Tibial nerve (tissue), 4 donors: ENCODE results near the gene GARS1. TPM values are rescaled to one million over a fixed set of nuclear protein-coding genes. Genes with fewer than 3 reads are reported as not detected.

Experiments used
- DNase-seq, 2 donors: peaks; one replicate each; pipeline ENCODE4 v3.0.0-alpha.2; 2019; ENCODE audit warnings: low spot score in 2 of 2
- H3K27ac ChIP-seq, 4 donors: fragments of 200-600 bp; sonication (generic) in 3 of 4; one replicate each; pipeline ENCODE4 v1.5.1; 2017 to 2019; ENCODE audit warnings: mild to moderate bottlenecking in 1 of 4
- H3K27me3 ChIP-seq, 2 donors: fragments of 200-600 bp; sonication (generic) in 1 of 2; one replicate each; pipeline versions ENCODE4 v1.5.1 to v1.6.0; 2017 to 2019
- H3K36me3 ChIP-seq, 3 donors: fragments of 200-600 bp; sonication (generic); one replicate each; pipeline ENCODE4 v1.5.1; 2018 to 2019
- H3K4me1 ChIP-seq, 4 donors: fragments of 200-600 bp; sonication (generic) in 3 of 4; one replicate each; pipeline ENCODE4 v1.5.1; 2017 to 2019
- H3K4me3 ChIP-seq, 4 donors: fragments of 200-600 bp; sonication (generic) in 3 of 4; one replicate each; pipeline ENCODE4 v1.5.1; 2017 to 2019; ENCODE audit warnings: mild to moderate bottlenecking in 1 of 4, moderate library complexity in 1 of 4
- H3K9me3 ChIP-seq, 4 donors: fragments of 200-600 bp; sonication (generic) in 3 of 4; one replicate each; pipeline ENCODE4 v1.5.1; 2017 to 2019
- EP300 ChIP-seq, 2 donors: sonication (generic); formaldehyde crosslinking; IDR thresholded peaks; one replicate each; pipeline ENCODE4 v1.6.1; 2017; ENCODE audit warnings: antibody characterized with exemption in 2 of 2, mild to moderate bottlenecking in 1 of 2
- POLR2A ChIP-seq, 2 donors: fragments of 450-650 bp; IDR thresholded peaks; one replicate each; pipeline ENCODE4 v1.6.1; 2017; ENCODE audit warnings: antibody characterized with exemption in 2 of 2, mild to moderate bottlenecking in 2 of 2, moderate library complexity in 2 of 2
- WGBS, 2 donors: methylation state at CpG; one replicate each; pipeline ENCODE4 v1.1.5; 2018; 5-methylcytosine and 5-hydroxymethylcytosine counted together
- total RNA-seq, 4 donors: library from RNA; depleted of rRNA; stranded (reverse); fragments of >200 nt; gene quantifications; one replicate each; pipeline ENCODE4 v1.1.0, GENCODE V29; 2016
- TF ChIP-seq, protein P1 (sequence below), 5 experiments: fragments of 200-600 bp in 3 of 5; fragments of 450-650 bp in 2 of 5; sonication (generic) in 3 of 5; IDR thresholded peaks; one replicate each; pipeline ENCODE4 v1.5.1; 2016 to 2019; ENCODE audit warnings: antibody characterized with exemption in 5 of 5, mild to moderate bottlenecking in 3 of 5, moderate library complexity in 2 of 5

GARS1 gene
- total RNA-seq, 4 donors from 2014 or later: 36.9 to 61.1 (median 55.9) TPM

DNA sequence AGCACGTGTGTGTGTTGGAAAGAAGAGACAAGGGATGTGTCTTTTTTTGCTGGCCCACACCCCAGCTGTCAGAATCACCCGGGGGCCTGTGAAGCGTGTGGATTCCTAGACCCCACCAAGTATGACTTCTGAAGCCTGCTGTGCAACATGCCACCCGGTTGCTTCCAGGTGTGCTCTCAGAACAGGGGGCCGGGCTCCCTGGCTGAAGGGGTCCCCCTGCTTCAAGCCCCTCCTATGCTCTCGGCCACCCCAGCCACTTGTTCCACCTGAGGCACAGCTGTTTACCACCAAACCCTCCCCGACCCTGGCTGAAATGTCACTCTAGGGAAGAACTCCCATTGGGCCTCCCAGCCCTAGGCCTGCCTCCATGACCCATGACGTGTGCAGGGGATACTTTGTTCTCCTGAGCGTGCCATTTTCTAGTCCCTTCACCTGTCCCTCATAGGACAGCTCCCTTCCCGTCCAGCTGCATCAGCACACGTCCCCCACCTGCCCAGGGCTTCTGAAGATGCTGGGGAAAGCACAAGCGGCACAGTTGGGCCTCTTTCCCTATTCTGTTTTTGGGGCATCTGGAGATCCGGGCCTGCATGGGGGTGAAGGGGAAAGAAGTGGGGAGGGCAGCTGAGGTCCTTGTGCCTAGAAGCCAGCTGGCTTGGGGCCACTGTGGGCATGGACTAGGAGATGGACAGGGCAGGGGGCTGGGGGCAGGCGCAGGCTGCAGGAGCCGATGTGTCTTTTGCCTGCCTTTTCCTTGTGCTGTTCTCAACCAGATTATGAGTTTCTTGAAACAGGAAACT lies 54.3 kb downstream of the GARS1 start:
- no peak for DNase-seq
- WGBS, 2 donors: 84 to 88% methylated on average over 15 of the region's 15 CpGs

DNA sequence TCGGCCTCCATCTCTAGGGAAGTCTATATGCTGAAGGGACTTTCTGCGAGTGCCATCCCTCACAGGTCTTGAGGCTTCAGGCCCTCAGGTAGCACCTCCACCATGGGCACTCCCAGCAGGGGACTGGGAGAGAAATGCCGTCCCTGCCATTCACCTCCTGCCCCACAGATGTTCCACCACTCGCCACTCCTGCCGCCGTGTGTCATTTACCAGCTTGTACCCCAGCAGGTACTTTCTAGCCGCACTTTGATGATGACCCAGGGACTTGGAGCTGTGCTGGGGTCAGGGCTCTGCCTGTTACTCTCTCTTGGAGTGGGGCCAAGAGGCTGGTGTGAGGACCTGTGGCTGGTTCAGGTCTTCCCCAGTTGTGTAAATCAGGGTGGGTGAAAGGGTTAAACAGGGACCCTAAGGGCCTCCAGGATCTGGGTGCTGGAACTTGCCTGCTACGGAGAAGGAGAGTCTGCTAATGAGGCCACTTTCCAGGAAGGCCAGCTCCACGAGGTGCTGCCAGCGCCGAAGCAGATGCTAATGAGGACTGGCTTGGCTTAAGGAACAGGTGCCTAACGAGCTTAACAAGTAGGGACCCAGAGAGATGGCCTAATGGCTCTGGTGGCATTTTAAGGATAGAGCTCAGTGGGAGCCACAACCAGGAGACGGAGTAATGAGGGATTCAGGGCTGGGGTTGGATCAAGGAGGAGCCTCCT lies 55.2 kb downstream of the GARS1 start:
- no peak for DNase-seq
- 73 to 80% methylated on average over 13 of the region's 13 CpGs for WGBS, 2 donors
- no peaks in the 10 kb centered on the region for H3K9me3 ChIP-seq
- peaks cover 0 to 15% (median 0%) of the 10 kb centered on the region in 3 donors for H3K36me3 ChIP-seq
- no peaks in the 10 kb centered on the region for H3K27me3 ChIP-seq
- no peak overlapping the region for H3K4me3 ChIP-seq
- H3K27ac ChIP-seq: no peak overlapping the region
- TF ChIP-seq, protein P1, sequence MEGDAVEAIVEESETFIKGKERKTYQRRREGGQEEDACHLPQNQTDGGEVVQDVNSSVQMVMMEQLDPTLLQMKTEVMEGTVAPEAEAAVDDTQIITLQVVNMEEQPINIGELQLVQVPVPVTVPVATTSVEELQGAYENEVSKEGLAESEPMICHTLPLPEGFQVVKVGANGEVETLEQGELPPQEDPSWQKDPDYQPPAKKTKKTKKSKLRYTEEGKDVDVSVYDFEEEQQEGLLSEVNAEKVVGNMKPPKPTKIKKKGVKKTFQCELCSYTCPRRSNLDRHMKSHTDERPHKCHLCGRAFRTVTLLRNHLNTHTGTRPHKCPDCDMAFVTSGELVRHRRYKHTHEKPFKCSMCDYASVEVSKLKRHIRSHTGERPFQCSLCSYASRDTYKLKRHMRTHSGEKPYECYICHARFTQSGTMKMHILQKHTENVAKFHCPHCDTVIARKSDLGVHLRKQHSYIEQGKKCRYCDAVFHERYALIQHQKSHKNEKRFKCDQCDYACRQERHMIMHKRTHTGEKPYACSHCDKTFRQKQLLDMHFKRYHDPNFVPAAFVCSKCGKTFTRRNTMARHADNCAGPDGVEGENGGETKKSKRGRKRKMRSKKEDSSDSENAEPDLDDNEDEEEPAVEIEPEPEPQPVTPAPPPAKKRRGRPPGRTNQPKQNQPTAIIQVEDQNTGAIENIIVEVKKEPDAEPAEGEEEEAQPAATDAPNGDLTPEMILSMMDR (IDR thresholded peaks at IDR 0.05): no peak
- no peak for TF ChIP-seq EP300 (IDR thresholded peaks at IDR 0.05)
- H3K4me1 ChIP-seq: no peaks in the 10 kb centered on the region

More for the DNA sequence above, 54.3 kb downstream of the GARS1 start:
- no peak for TF ChIP-seq EP300 (IDR thresholded peaks at IDR 0.05)
- TF ChIP-seq POLR2A (IDR thresholded peaks at IDR 0.05): no peak
- TF ChIP-seq, protein P1 (IDR thresholded peaks at IDR 0.05): no peak
- Histone ChIP-seq H3K27me3 (no peaks in the 10 kb centered on the region), H3K4me1 (no peaks in the 10 kb centered on the region), H3K4me3 (no peak overlapping the region), H3K36me3 (peaks cover 0 to 20% (median 0%) of the 10 kb centered on the region in 3 donors), H3K9me3 (no peaks in the 10 kb centered on the region), H3K27ac (no peak overlapping the region)

DNA sequence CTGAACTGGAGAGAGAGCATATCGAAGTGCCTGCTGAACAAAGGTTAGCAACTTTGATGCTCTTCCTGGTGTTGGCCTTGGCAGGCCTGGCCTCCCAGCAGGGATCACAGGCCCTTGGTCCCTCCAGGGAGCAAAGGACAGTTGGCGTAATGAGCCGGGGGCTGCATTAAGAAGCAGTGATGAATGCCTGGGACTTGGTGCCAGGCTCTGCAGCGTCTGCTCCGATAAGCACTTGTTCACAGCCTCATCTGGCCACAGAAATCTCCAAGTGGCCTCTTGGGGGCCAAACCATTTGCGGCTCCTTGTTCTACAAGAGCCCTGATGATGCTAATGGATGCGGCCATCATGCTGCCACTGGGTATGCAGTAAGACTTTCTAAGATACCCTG lies 55.7 kb downstream of the GARS1 start:
- Histone ChIP-seq H3K27ac (no peak overlapping the region), H3K9me3 (no peaks in the 10 kb centered on the region), H3K27me3 (no peaks in the 10 kb centered on the region), H3K36me3 (peaks cover 0 to 10% (median 0%) of the 10 kb centered on the region in 3 donors), H3K4me1 (no peaks in the 10 kb centered on the region), H3K4me3 (no peak overlapping the region)
- 67 to 89% methylated on average over 5 to 7 of the region's 7 CpGs for WGBS, 2 donors
- DNase-seq: no peak
- TF ChIP-seq EP300 (IDR thresholded peaks at IDR 0.05): no peak
- no peak for TF ChIP-seq POLR2A (IDR thresholded peaks at IDR 0.05)
- TF ChIP-seq, protein P1 (IDR thresholded peaks at IDR 0.05): no peak

DNA sequence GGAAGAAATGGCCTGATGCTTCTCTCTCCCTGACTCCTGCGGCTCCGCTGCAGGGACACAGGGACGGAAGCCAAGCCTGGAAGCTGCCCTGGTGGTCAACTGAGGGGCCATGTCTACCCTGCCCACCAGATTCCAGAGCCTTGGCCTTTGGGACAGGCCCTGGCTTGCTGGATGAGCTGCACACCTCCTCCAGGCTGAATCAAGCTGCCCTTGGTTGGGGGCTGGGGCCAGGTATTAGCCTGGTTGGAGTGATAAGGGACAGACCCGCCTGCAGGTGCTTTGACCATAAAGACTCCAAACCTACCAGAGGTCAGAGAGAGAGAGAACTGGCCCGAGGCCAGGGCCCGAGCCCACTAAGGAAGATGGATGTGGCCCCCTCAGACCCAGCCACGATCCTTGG lies 57.5 kb downstream of the GARS1 start:
- DNase-seq: no peak
- no peak overlapping the region for H3K4me3 ChIP-seq
- no peak overlapping the region for H3K27ac ChIP-seq
- 85 to 94% methylated on average over 7 of the region's 7 CpGs for WGBS, 2 donors
- TF ChIP-seq, protein P1 (IDR thresholded peaks at IDR 0.05): no peak
- no peak for TF ChIP-seq EP300 (IDR thresholded peaks at IDR 0.05)
- no peak for TF ChIP-seq POLR2A (IDR thresholded peaks at IDR 0.05)
- H3K36me3 ChIP-seq: no peaks in the 10 kb centered on the region
- H3K9me3 ChIP-seq: no peaks in the 10 kb centered on the region
- H3K4me1 ChIP-seq: no peaks in the 10 kb centered on the region
- H3K27me3 ChIP-seq: no peaks in the 10 kb centered on the region
